Activated T-cell treated with anti-CD3 and anti-CD28 coated beads, Interleukin-2, amount 50 U/mL, for 24 hours (primary cell): ENCODE measurements around the gene UTRN.
A peak's percentile ranks its signal among the peaks of the same experiment; 100 is the strongest.

Experiments used
- DNase-seq: peaks from one replicate; pipeline ENCODE4 v3.0.0-alpha.2; 2020
- H3K27ac Mint-ChIP-seq: 2 replicates; pipeline ENCODE4 v1.8.0; 2020; ENCODE audit warnings: mild to moderate bottlenecking, mixed read lengths
- H3K27me3 Mint-ChIP-seq: 2 replicates; pipeline ENCODE4 v1.8.0; 2020; ENCODE audit warnings: mixed read lengths
- H3K36me3 Mint-ChIP-seq: 2 replicates; pipeline ENCODE4 v1.8.0; 2020; ENCODE audit warnings: low read depth, mixed read lengths
- H3K4me1 Mint-ChIP-seq: 2 replicates; pipeline ENCODE4 v1.8.0; 2020; ENCODE audit warnings: low read depth, mixed read lengths
- H3K4me3 Mint-ChIP-seq: 2 replicates; pipeline ENCODE4 v1.8.0; 2020; ENCODE audit warnings: mild to moderate bottlenecking, moderate library complexity, mixed read lengths
- H3K9me3 Mint-ChIP-seq: 2 replicates; pipeline ENCODE4 v1.8.0; 2020; ENCODE audit warnings: mixed read lengths

UTRN gene

GRCh38 chr6:144268794-144269349, 16.3 kb upstream of the UTRN start:
- no peak for DNase-seq
- Mint-ChIP-seq H3K4me1 (no peaks in the 10 kb centered on the region), H3K27me3 (no peaks in the 10 kb centered on the region)

GRCh38 chr6:144277174-144277573, 8.0 kb upstream of the UTRN start:
- Mint-ChIP-seq H3K27ac (no peak overlapping the region), H3K4me1 (no peaks in the 10 kb centered on the region), H3K9me3 (no peaks in the 10 kb centered on the region), H3K27me3 (no peaks in the 10 kb centered on the region), H3K36me3 (no peaks in the 10 kb centered on the region), H3K4me3 (no peak overlapping the region)
- DNase-seq: no peak

More at GRCh38 chr6:144268794-144269349, 16.3 kb upstream of the UTRN start:
- Mint-ChIP-seq H3K27ac (no peak overlapping the region), H3K36me3 (no peaks in the 10 kb centered on the region), H3K4me3 (no peak overlapping the region), H3K9me3 (peaks cover 2% of the 10 kb centered on the region)

GRCh38 chr6:144277605-144278227, 7.4 kb upstream of the UTRN start:
- Mint-ChIP-seq H3K9me3 (no peaks in the 10 kb centered on the region), H3K36me3 (no peaks in the 10 kb centered on the region), H3K27me3 (peaks cover 2% of the 10 kb centered on the region), H3K4me1 (no peaks in the 10 kb centered on the region), H3K4me3 (no peak overlapping the region), H3K27ac (no peak overlapping the region)
- no peak for DNase-seq

- no peak overlapping the region for H3K4me3 Mint-ChIP-seq
- peaks cover 2% of the 10 kb centered on the region for H3K4me1 Mint-ChIP-seq
- no peaks in the 10 kb centered on the region for H3K9me3 Mint-ChIP-seq
These were observed 6.3 kb upstream of the UTRN start for GRCh38 chr6:144278659-144279314.

GRCh38 chr6:144279484-144280150, 5.5 kb upstream of the UTRN start:
- no peak for DNase-seq
- Mint-ChIP-seq H3K4me3 (no peak overlapping the region), H3K27ac (no peak overlapping the region), H3K27me3 (peaks cover 18% of the 10 kb centered on the region), H3K4me1 (peaks cover 9% of the 10 kb centered on the region), H3K9me3 (no peaks in the 10 kb centered on the region), H3K36me3 (no peaks in the 10 kb centered on the region)

More at GRCh38 chr6:144278659-144279314, 6.3 kb upstream of the UTRN start:
- Mint-ChIP-seq H3K27me3 (peaks cover 11% of the 10 kb centered on the region), H3K27ac (no peak overlapping the region), H3K36me3 (no peaks in the 10 kb centered on the region)
- DNase-seq: no peak

- peaks cover 12% of the 10 kb centered on the region for H3K36me3 Mint-ChIP-seq
- H3K4me1 Mint-ChIP-seq: peaks cover 27% of the 10 kb centered on the region
- H3K4me3 Mint-ChIP-seq: peak overlapping the region; percentile 91
- no peak for DNase-seq
- peaks cover 41% of the 10 kb centered on the region for H3K27me3 Mint-ChIP-seq
- H3K27ac Mint-ChIP-seq: no peak overlapping the region
- H3K9me3 Mint-ChIP-seq: no peaks in the 10 kb centered on the region
These were observed 1.3 kb upstream of the UTRN start for GRCh38 chr6:144283646-144284477.

GRCh38 chr6:144284478-144284782, 705 bp upstream of the UTRN start:
- Mint-ChIP-seq H3K27me3 (peaks cover 41% of the 10 kb centered on the region), H3K9me3 (no peaks in the 10 kb centered on the region), H3K4me1 (peaks cover 27% of the 10 kb centered on the region), H3K27ac (no peak overlapping the region), H3K36me3 (peaks cover 12% of the 10 kb centered on the region), H3K4me3 (peak overlapping the region; percentile 91)
- no peak for DNase-seq

GRCh38 chr6:144285548-144285797, 338 bp downstream of the UTRN start:
- peak; percentile 53 for DNase-seq
- Mint-ChIP-seq H3K4me1 (peaks cover 30% of the 10 kb centered on the region), H3K4me3 (peak overlapping the region; percentile 91), H3K27ac (peak overlapping the region; percentile 80), H3K36me3 (peaks cover 12% of the 10 kb centered on the region), H3K27me3 (peaks cover 41% of the 10 kb centered on the region), H3K9me3 (no peaks in the 10 kb centered on the region)

- Mint-ChIP-seq H3K4me3 (peak overlapping the region; percentile 91), H3K9me3 (no peaks in the 10 kb centered on the region), H3K27ac (peak overlapping the region; percentile 80), H3K27me3 (peaks cover 41% of the 10 kb centered on the region), H3K4me1 (peaks cover 30% of the 10 kb centered on the region), H3K36me3 (peaks cover 12% of the 10 kb centered on the region)
- peak; percentile 67 for DNase-seq
These were observed 815 bp downstream of the UTRN start for GRCh38 chr6:144285798-144286502.

GRCh38 chr6:144286503-144287393, 1.6 kb downstream of the UTRN start:
- Mint-ChIP-seq H3K27ac (no peak overlapping the region), H3K9me3 (no peaks in the 10 kb centered on the region), H3K27me3 (peaks cover 41% of the 10 kb centered on the region), H3K4me3 (peak overlapping the region; percentile 91), H3K36me3 (peaks cover 12% of the 10 kb centered on the region), H3K4me1 (peaks cover 30% of the 10 kb centered on the region)
- DNase-seq: peak; percentile 36

GRCh38 chr6:144289006-144289405, 3.9 kb downstream of the UTRN start:
- no peak overlapping the region for H3K4me3 Mint-ChIP-seq
- peaks cover 27% of the 10 kb centered on the region for H3K27me3 Mint-ChIP-seq
- H3K4me1 Mint-ChIP-seq: peaks cover 26% of the 10 kb centered on the region
- no peaks in the 10 kb centered on the region for H3K9me3 Mint-ChIP-seq
- DNase-seq: no peak
- H3K27ac Mint-ChIP-seq: no peak overlapping the region
- H3K36me3 Mint-ChIP-seq: peaks cover 12% of the 10 kb centered on the region

- no peak for DNase-seq
- no peak overlapping the region for H3K4me3 Mint-ChIP-seq
- H3K4me1 Mint-ChIP-seq: peaks cover 8% of the 10 kb centered on the region
- H3K27ac Mint-ChIP-seq: no peak overlapping the region
- H3K27me3 Mint-ChIP-seq: peaks cover 6% of the 10 kb centered on the region
- no peaks in the 10 kb centered on the region for H3K9me3 Mint-ChIP-seq
- no peaks in the 10 kb centered on the region for H3K36me3 Mint-ChIP-seq
These were observed 7.2 kb downstream of the UTRN start for GRCh38 chr6:144292372-144292771.

GRCh38 chr6:144294016-144294415, 8.9 kb downstream of the UTRN start:
- DNase-seq: no peak
- Mint-ChIP-seq H3K27ac (no peak overlapping the region), H3K4me1 (peaks cover 17% of the 10 kb centered on the region), H3K36me3 (no peaks in the 10 kb centered on the region), H3K27me3 (no peaks in the 10 kb centered on the region), H3K9me3 (no peaks in the 10 kb centered on the region), H3K4me3 (no peak overlapping the region)
